Lower lobe of right lung (tissue), 2 donors: ENCODE data around the gene SSR1. TPM values are rescaled to one million over a fixed set of nuclear protein-coding genes. Genes with fewer than 3 reads are reported as not detected.

Source experiments
- ATAC-seq, 2 donors: fragments of 200-7000 bp; cut with Tn5 transposase; one replicate each; pipeline ENCODE4 v1.9.1; 2020 to 2022; ENCODE audit warnings: mild to moderate bottlenecking in 2 of 2, moderate library complexity in 2 of 2
- DNase-seq: peaks from one replicate; pipeline ENCODE4 v3.0.0-alpha.2; 2020
- H3K27ac ChIP-seq: fragments of 200-600 bp; one replicate; pipeline ENCODE4 v1.8.0; 2022
- H3K27me3 ChIP-seq: fragments of 200-600 bp; one replicate; pipeline ENCODE4 v1.8.0; 2022; ENCODE audit warnings: low read depth
- H3K36me3 ChIP-seq: fragments of 200-600 bp; one replicate; pipeline ENCODE4 v1.8.0; 2022; ENCODE audit warnings: mild to moderate bottlenecking
- H3K4me1 ChIP-seq: fragments of 200-600 bp; one replicate; pipeline ENCODE4 v1.8.0; 2022
- H3K4me3 ChIP-seq: fragments of 200-600 bp; one replicate; pipeline ENCODE4 v1.8.0; 2022; ENCODE audit warnings: mild to moderate bottlenecking
- H3K9me3 ChIP-seq: fragments of 200-600 bp; one replicate; pipeline ENCODE4 v1.8.0; 2022
- CTCF ChIP-seq: fragments of 200-600 bp; IDR thresholded peaks from one replicate; pipeline ENCODE4 v1.8.0; 2022; ENCODE audit warnings: antibody characterized with exemption, mild to moderate bottlenecking
- intact Hi-C: fragments of 100-400 bp; cut with DNase I; formaldehyde crosslinking; loops from one replicate; pipeline ENCODE4 v1.11.0; 2022
- total RNA-seq: library from RNA; stranded (reverse); fragmentation: NEBNext Ultra II Directional; extraction: Animal tissue kit (Norgen Biotek cat#: 25700); gene quantifications from one replicate; pipeline ENCODE4 v1.2.1, GENCODE V29; 2021
- donor health status: DM: no; HTN: yes; CAD: no; lungs with severe emphysema.

SSR1 gene
- total RNA-seq, 1 donor from 2014 or later = 127 TPM

- Histone ChIP-seq H3K4me1 (peaks cover 17% of the 10 kb centered on the region), H3K36me3 (no peaks in the 10 kb centered on the region), H3K27ac (no peak overlapping the region), H3K4me3 (no peak overlapping the region), H3K9me3 (no peaks in the 10 kb centered on the region), H3K27me3 (no peaks in the 10 kb centered on the region)
- no peak for TF ChIP-seq CTCF
- DNase-seq (no peak), ATAC-seq (no peak)
- intact Hi-C loops = no loop called here
Observed at GRCh38 chr6:7262746-7263518, 50.1 kb downstream of the SSR1 start.

GRCh38 chr6:7261852-7262461, 51.0 kb downstream of the SSR1 start:
- no peaks in the 10 kb centered on the region for H3K9me3 ChIP-seq
- DNase-seq = no peak
- intact Hi-C loops = no loop called here
- H3K27me3 ChIP-seq = no peaks in the 10 kb centered on the region
- peak overlapping the region; percentile 61 for H3K4me3 ChIP-seq
- no peaks in the 10 kb centered on the region for H3K36me3 ChIP-seq
- TF ChIP-seq CTCF = no peak
- peak; percentile 8 to 22 for ATAC-seq
- H3K27ac ChIP-seq = no peak overlapping the region
- peaks cover 17% of the 10 kb centered on the region for H3K4me1 ChIP-seq

- Histone ChIP-seq H3K4me1 (peaks cover 17% of the 10 kb centered on the region), H3K36me3 (no peaks in the 10 kb centered on the region), H3K27me3 (no peaks in the 10 kb centered on the region), H3K4me3 (peak overlapping the region; percentile 61), H3K27ac (peak overlapping the region; percentile 69), H3K9me3 (no peaks in the 10 kb centered on the region)
- ATAC-seq (peak; percentile 97 to 98), DNase-seq (peak; percentile 92)
- intact Hi-C loops = no loop called here
- TF ChIP-seq CTCF = no peak
Observed at GRCh38 chr6:7261032-7261841, 51.8 kb downstream of the SSR1 start.

GRCh38 chr6:7260291-7261031, 52.5 kb downstream of the SSR1 start:
- TF ChIP-seq CTCF = no peak
- intact Hi-C loops = no loop called here
- peak overlapping the region; percentile 69 for H3K27ac ChIP-seq
- peaks cover 17% of the 10 kb centered on the region for H3K4me1 ChIP-seq
- no peaks in the 10 kb centered on the region for H3K36me3 ChIP-seq
- no peaks in the 10 kb centered on the region for H3K27me3 ChIP-seq
- peaks cover 4% of the 10 kb centered on the region for H3K9me3 ChIP-seq
- DNase-seq (no peak), ATAC-seq (peak; percentile 25 to 38)
- H3K4me3 ChIP-seq = peak overlapping the region; percentile 61

DNA sequence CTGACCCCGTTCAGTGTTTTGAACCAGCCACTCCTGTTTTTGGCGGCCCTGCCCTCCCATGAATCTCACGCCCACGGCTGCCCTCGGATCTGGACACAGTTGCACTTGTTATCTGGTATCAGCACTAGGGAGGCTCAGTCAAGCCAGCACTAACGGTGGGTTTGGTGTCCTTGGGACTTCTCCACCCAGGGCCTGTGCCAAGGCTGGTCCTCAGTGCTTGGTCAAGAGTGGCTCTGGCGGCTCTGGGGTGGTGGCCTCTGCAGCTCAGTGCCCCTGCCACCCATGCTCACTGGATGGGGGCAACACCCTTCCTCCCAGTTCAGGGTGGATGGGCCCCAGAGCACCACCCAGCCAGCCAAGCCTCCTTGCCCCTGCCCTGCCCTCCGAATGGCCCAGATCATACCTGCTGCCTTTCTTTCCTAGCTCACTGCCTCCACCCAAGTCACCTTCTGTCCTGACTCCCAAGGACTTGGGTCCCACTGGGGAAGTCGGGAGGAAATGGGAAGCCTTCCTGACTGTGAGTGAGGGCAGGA, 54.7 kb downstream of the SSR1 start:
- intact Hi-C loops = no loop called here
- DNase-seq = no peak
- no peak for TF ChIP-seq CTCF
- Histone ChIP-seq H3K27ac (no peak overlapping the region), H3K4me1 (peaks cover 38% of the 10 kb centered on the region), H3K27me3 (no peaks in the 10 kb centered on the region), H3K9me3 (peaks cover 4% of the 10 kb centered on the region), H3K36me3 (no peaks in the 10 kb centered on the region), H3K4me3 (no peak overlapping the region)
- no peak for ATAC-seq
